Measurements from ENCODE around the gene GSTA3.
"Not testable (repeated sequence)": the region's sequence is repeated elsewhere in the genome, so short reads cannot be mapped to it uniquely, and the experiment has no call there.

The GSTA3 gene

GRCh38 chr6:52856137-52856536 lies 53.4 kb downstream of the GSTA3 start:
- H3K4me1 ChIP-seq (ENCODE audit: control insufficient read depth, insufficient read depth, low read depth, low read length); H2AK5ac ChIP-seq (ENCODE audit: low read length, severe bottlenecking); H2BK15ac ChIP-seq (ENCODE audit: low read depth, poor library complexity, severe bottlenecking); H3K36me3 ChIP-seq (ENCODE audit: control insufficient read depth in 1 of 2, insufficient read depth in 2 of 2, low read depth in 1 of 2, low read length in 2 of 2); H3K27ac ChIP-seq (ENCODE audit: low read length, poor library complexity, severe bottlenecking); H3K4ac ChIP-seq (ENCODE audit: low read depth in 1 of 2, low read length in 2 of 2); H4K91ac ChIP-seq (ENCODE audit: low read length); H2BK12ac ChIP-seq (ENCODE audit: low read length in 2 of 2); H2AFZ ChIP-seq (ENCODE audit: low read depth, low read length); H3K79me1 ChIP-seq (replicated peaks; ENCODE audit: low read length, poor library complexity, severe bottlenecking); H3K23ac ChIP-seq (ENCODE audit: low read length in 2 of 2); H3K9me3 ChIP-seq (ENCODE audit: control insufficient read depth, low read length); H2BK120ac ChIP-seq (ENCODE audit: low read depth, low read length); H3K4me2 ChIP-seq (ENCODE audit: low read length, poor library complexity, severe bottlenecking); H3K4me3 ChIP-seq (ENCODE audit: insufficient read depth in 1 of 2, low read depth in 1 of 2, low read length in 2 of 2); H2BK5ac ChIP-seq (ENCODE audit: low read depth, low read length, poor library complexity, severe bottlenecking); H3K9ac ChIP-seq (ENCODE audit: low read length); H3K14ac ChIP-seq (ENCODE audit: low read length in 2 of 2): not testable (repeated sequence)
- peaks cover 5 to 39% of the 10 kb centered on the region in 2 experiments for H3K27me3 ChIP-seq (ENCODE audit: control insufficient read depth in 1 of 2, insufficient read depth in 1 of 2, low read length in 2 of 2)
- H4K8ac ChIP-seq (ENCODE audit: low read length), result peak overlapping the region; percentile 69
- peak overlapping the region in 1 of 2 experiments; percentile 70 for H3K18ac ChIP-seq (ENCODE audit: low read depth in 1 of 2, low read length in 2 of 2)
- DNase-seq, result peak; percentile 29
- WGBS, result 3% methylated on average over 3 of the region's 3 CpGs

GRCh38 chr6:52849137-52849536 lies 60.4 kb downstream of the GSTA3 start:
- Histone ChIP-seq H2AK5ac (ENCODE audit: low read length, severe bottlenecking) (no peak overlapping the region), H2BK120ac (ENCODE audit: low read depth, low read length) (no peak overlapping the region), H2BK15ac (ENCODE audit: low read depth, poor library complexity, severe bottlenecking) (no peak overlapping the region), H3K4me3 (ENCODE audit: insufficient read depth in 1 of 2, low read depth in 1 of 2, low read length in 2 of 2) (no peak overlapping the region), H3K9ac (ENCODE audit: low read length) (no peak overlapping the region), H3K4me1 (ENCODE audit: control insufficient read depth, insufficient read depth, low read depth, low read length) (no peaks in the 10 kb centered on the region), H3K36me3 (ENCODE audit: control insufficient read depth in 1 of 2, insufficient read depth in 2 of 2, low read depth in 1 of 2, low read length in 2 of 2) (no peaks in the 10 kb centered on the region), H2BK5ac (ENCODE audit: low read depth, low read length, poor library complexity, severe bottlenecking) (no peak overlapping the region), H2AFZ (ENCODE audit: low read depth, low read length) (no peak overlapping the region), H4K8ac (ENCODE audit: low read length) (no peak overlapping the region), H3K4me2 (ENCODE audit: low read length, poor library complexity, severe bottlenecking) (no peak overlapping the region), H3K4ac (ENCODE audit: low read depth in 1 of 2, low read length in 2 of 2) (no peak overlapping the region), H3K9me3 (ENCODE audit: control insufficient read depth, low read length) (peaks cover 15% of the 10 kb centered on the region), H3K27me3 (ENCODE audit: control insufficient read depth in 1 of 2, insufficient read depth in 1 of 2, low read length in 2 of 2) (peaks cover 0 to 22% of the 10 kb centered on the region in 2 experiments), H3K14ac (ENCODE audit: low read length in 2 of 2) (no peak overlapping the region), H2BK12ac (ENCODE audit: low read length in 2 of 2) (no peak overlapping the region), H3K27ac (ENCODE audit: low read length, poor library complexity, severe bottlenecking) (no peak overlapping the region), H3K79me1 (replicated peaks; ENCODE audit: low read length, poor library complexity, severe bottlenecking) (no peaks in the 10 kb centered on the region), H4K91ac (ENCODE audit: low read length) (no peak overlapping the region), H3K23ac (ENCODE audit: low read length in 2 of 2) (no peak overlapping the region), H3K18ac (ENCODE audit: low read depth in 1 of 2, low read length in 2 of 2) (no peak overlapping the region)
- 74% methylated on average over 4 of the region's 4 CpGs for WGBS
- no peak for DNase-seq

All from mesenchymal stem cell (in vitro differentiated cells and primary cell).